HEK293 (cell line): ENCODE results near the gene ADAMTS10.
A peak's percentile ranks its signal among the peaks of the same experiment; 100 is the strongest.

ENCODE experiments used
- CTCF ChIA-PET: fragments of 350-600 bp; formaldehyde crosslinking; extraction: SDS; loops from one replicate; lab custom pipeline; 2021; ENCODE audit warnings: antibody characterized with exemption; lab: Yijun Ruan, JAX
- POLR2A ChIA-PET: fragments of 300-600 bp; formaldehyde crosslinking; extraction: SDS; loops from one replicate; lab custom pipeline; 2020; ENCODE audit warnings: antibody characterized with exemption, inconsistent platforms; lab: Yijun Ruan, JAX
- H3K27ac ChIP-seq: fragments of 200-500 bp; sonication (Bioruptor generic); 2 replicates; pipeline ENCODE4 v1.5.1; 2014; ENCODE audit warnings: low read depth, low read length, control low read depth, inconsistent platforms; ENCODE audit errors: extremely low read depth
- H3K36me3 ChIP-seq, 2 experiments: fragments of 200-500 bp in 1 of 2; sonication (Bioruptor generic) in 1 of 2; 1 replicate in 1 of 2; 2 replicates in 1 of 2; pipeline ENCODE4 v1.5.1; 2014 to 2017; ENCODE audit warnings: inconsistent platforms in 2 of 2, low read length in 2 of 2; ENCODE audit not compliant: control insufficient read depth in 2 of 2, insufficient read depth in 1 of 2
- H3K4me1 ChIP-seq: fragments of 200-500 bp; sonication (Bioruptor generic); 2 replicates; pipeline ENCODE4 v1.5.1; 2014; ENCODE audit warnings: mild to moderate bottlenecking, low read length, inconsistent platforms; ENCODE audit not compliant: control insufficient read depth, insufficient read depth
- H3K4me3 ChIP-seq: 2 replicates; pipeline ENCODE4 v1.5.1; 2011; ENCODE audit warnings: low read depth, mild to moderate bottlenecking, control low read depth, low read length, moderate library complexity
- H3K9me3 ChIP-seq: fragments of 200-500 bp; sonication (Bioruptor generic); 2 replicates; pipeline ENCODE4 v1.5.1; 2014; ENCODE audit warnings: low read depth, low read length, inconsistent platforms; ENCODE audit not compliant: control insufficient read depth, insufficient read depth
- EGR2 ChIP-seq: fragments of 450-650 bp; formaldehyde crosslinking; IDR thresholded peaks from 2 replicates; pipeline ENCODE4 v1.5.1; 2016; ENCODE audit warnings: low read depth, missing biosample characterization, missing genetic modification characterization
- GFI1B ChIP-seq: fragments of 450-650 bp; formaldehyde crosslinking; IDR thresholded peaks from 2 replicates; pipeline ENCODE4 v1.5.1; 2016; ENCODE audit warnings: missing biosample characterization, missing genetic modification characterization
- KLF1 ChIP-seq: fragments of 450-650 bp; formaldehyde crosslinking; IDR thresholded peaks from 2 replicates; pipeline ENCODE4 v1.5.1; 2016; ENCODE audit warnings: missing biosample characterization, missing genetic modification characterization
- MZF1 ChIP-seq: fragments of 450-650 bp; formaldehyde crosslinking; IDR thresholded peaks from 2 replicates; pipeline ENCODE4 v1.5.1; 2017; ENCODE audit warnings: missing biosample characterization, missing genetic modification characterization, borderline replicate concordance
- SP7 ChIP-seq: fragments of 450-650 bp; formaldehyde crosslinking; IDR thresholded peaks from 2 replicates; pipeline ENCODE4 v1.5.1; 2016; ENCODE audit warnings: missing biosample characterization, missing genetic modification characterization
- ZBTB17 ChIP-seq: fragments of 450-650 bp; formaldehyde crosslinking; IDR thresholded peaks from 2 replicates; pipeline ENCODE4 v1.5.1; 2016; ENCODE audit warnings: missing biosample characterization, missing genetic modification characterization
- ZBTB48 ChIP-seq: fragments of 450-650 bp; formaldehyde crosslinking; IDR thresholded peaks from 2 replicates; pipeline ENCODE4 v1.5.1; 2016; ENCODE audit warnings: missing biosample characterization, missing genetic modification characterization
- ZBTB8A ChIP-seq: fragments of 450-650 bp; formaldehyde crosslinking; IDR thresholded peaks from 2 replicates; pipeline ENCODE4 v1.5.1; 2016; ENCODE audit warnings: missing biosample characterization, missing genetic modification characterization
- ZFP41 ChIP-seq: fragments of 450-650 bp; formaldehyde crosslinking; IDR thresholded peaks from 2 replicates; pipeline ENCODE4 v1.5.1; 2016; ENCODE audit warnings: missing biosample characterization, missing genetic modification characterization, borderline replicate concordance
- ZNF138 ChIP-seq: fragments of 450-650 bp; formaldehyde crosslinking; IDR thresholded peaks from 2 replicates; pipeline ENCODE4 v1.5.1; 2016; ENCODE audit warnings: missing biosample characterization, missing genetic modification characterization, borderline replicate concordance
- ZNF223 ChIP-seq: fragments of 450-650 bp; formaldehyde crosslinking; IDR thresholded peaks from 2 replicates; pipeline ENCODE4 v1.5.1; 2016; ENCODE audit warnings: missing biosample characterization, missing genetic modification characterization
- ZNF311 ChIP-seq: fragments of 450-650 bp; formaldehyde crosslinking; IDR thresholded peaks from 2 replicates; pipeline ENCODE4 v1.5.1; 2017; ENCODE audit warnings: missing biosample characterization, missing genetic modification characterization, borderline replicate concordance
- ZNF391 ChIP-seq: fragments of 450-650 bp; formaldehyde crosslinking; IDR thresholded peaks from 2 replicates; pipeline ENCODE4 v1.5.1; 2016; ENCODE audit warnings: low read depth, missing biosample characterization, missing genetic modification characterization, borderline replicate concordance
- ZNF600 ChIP-seq: fragments of 450-650 bp; formaldehyde crosslinking; IDR thresholded peaks from 2 replicates; pipeline ENCODE4 v1.5.1; 2016; ENCODE audit warnings: missing biosample characterization, missing genetic modification characterization
- ZNF654 ChIP-seq: fragments of 450-650 bp; formaldehyde crosslinking; IDR thresholded peaks from 2 replicates; pipeline ENCODE4 v1.5.1; 2016; ENCODE audit warnings: low read depth, missing biosample characterization, missing genetic modification characterization
- ZNF76 ChIP-seq: fragments of 450-650 bp; formaldehyde crosslinking; IDR thresholded peaks from 2 replicates; pipeline ENCODE4; 2016; ENCODE audit warnings: low read depth, missing biosample characterization, missing genetic modification characterization, borderline replicate concordance
- ZNF843 ChIP-seq: fragments of 450-650 bp; formaldehyde crosslinking; IDR thresholded peaks from 2 replicates; pipeline ENCODE4 v1.5.1; 2016; ENCODE audit warnings: missing biosample characterization, missing genetic modification characterization
- TF ChIP-seq, protein P1 (sequence below): fragments of 450-650 bp; formaldehyde crosslinking; IDR thresholded peaks from 2 replicates; pipeline ENCODE4 v1.5.1; 2016; ENCODE audit warnings: missing biosample characterization, missing genetic modification characterization
- TF ChIP-seq, protein P2 (sequence below): fragments of 450-650 bp; formaldehyde crosslinking; IDR thresholded peaks from 2 replicates; pipeline ENCODE4 v1.5.1; 2017; ENCODE audit warnings: missing biosample characterization, missing genetic modification characterization
- TF ChIP-seq, protein P3 (sequence below): fragments of 450-650 bp; formaldehyde crosslinking; IDR thresholded peaks from 2 replicates; pipeline ENCODE4 v1.5.1; 2017; ENCODE audit warnings: missing biosample characterization, mild to moderate bottlenecking, missing genetic modification characterization, moderate library complexity
- TF ChIP-seq, protein P4 (sequence below): fragments of 450-650 bp; formaldehyde crosslinking; IDR thresholded peaks from 2 replicates; pipeline ENCODE4 v1.5.1; 2016; ENCODE audit warnings: missing biosample characterization, missing genetic modification characterization
- TF ChIP-seq, protein P5 (sequence below): fragments of 450-650 bp; formaldehyde crosslinking; IDR thresholded peaks from 2 replicates; pipeline ENCODE4 v1.5.1; 2017; ENCODE audit warnings: missing biosample characterization, missing genetic modification characterization
- TF ChIP-seq, protein P6 (sequence below): fragments of 450-650 bp; formaldehyde crosslinking; IDR thresholded peaks from 2 replicates; pipeline ENCODE4 v1.5.1; 2016; ENCODE audit warnings: missing biosample characterization, missing genetic modification characterization
- TF ChIP-seq, protein P7 (sequence below): fragments of 450-650 bp; formaldehyde crosslinking; IDR thresholded peaks from 2 replicates; pipeline ENCODE4 v1.5.1; 2016; ENCODE audit warnings: missing biosample characterization, missing genetic modification characterization

ADAMTS10 gene

DNA sequence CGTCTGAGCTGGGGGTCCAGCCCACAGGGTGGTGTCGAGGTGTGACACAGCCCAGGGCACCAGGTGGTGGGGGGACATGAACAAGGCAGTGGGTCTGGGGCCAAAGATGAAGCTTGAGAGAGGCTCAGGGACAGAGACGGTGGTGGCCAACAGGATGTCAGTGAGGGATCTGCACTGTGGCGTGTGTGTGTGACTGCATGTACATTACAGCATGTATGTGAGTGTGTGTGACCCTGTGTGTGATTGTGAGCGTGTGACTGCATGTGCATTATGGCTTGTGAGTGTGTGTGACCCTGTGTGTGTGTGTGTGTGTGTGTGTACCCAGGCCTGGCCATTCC is 1.6 kb downstream of the ADAMTS10 start (continued):
- TF ChIP-seq, protein P1, sequence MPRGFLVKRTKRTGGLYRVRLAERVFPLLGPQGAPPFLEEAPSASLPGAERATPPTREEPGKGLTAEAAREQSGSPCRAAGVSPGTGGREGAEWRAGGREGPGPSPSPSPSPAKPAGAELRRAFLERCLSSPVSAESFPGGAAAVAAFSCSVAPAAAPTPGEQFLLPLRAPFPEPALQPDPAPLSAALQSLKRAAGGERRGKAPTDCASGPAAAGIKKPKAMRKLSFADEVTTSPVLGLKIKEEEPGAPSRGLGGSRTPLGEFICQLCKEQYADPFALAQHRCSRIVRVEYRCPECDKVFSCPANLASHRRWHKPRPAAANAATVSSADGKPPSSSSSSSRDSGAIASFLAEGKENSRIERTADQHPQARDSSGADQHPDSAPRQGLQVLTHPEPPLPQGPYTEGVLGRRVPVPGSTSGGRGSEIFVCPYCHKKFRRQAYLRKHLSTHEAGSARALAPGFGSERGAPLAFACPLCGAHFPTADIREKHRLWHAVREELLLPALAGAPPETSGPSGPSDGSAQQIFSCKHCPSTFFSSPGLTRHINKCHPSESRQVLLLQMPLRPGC (tag by site-specific recombination), result 0 out of 2 replicates have a peak, but pooled peaks have one; percentile 26
- TF ChIP-seq, protein P2, sequence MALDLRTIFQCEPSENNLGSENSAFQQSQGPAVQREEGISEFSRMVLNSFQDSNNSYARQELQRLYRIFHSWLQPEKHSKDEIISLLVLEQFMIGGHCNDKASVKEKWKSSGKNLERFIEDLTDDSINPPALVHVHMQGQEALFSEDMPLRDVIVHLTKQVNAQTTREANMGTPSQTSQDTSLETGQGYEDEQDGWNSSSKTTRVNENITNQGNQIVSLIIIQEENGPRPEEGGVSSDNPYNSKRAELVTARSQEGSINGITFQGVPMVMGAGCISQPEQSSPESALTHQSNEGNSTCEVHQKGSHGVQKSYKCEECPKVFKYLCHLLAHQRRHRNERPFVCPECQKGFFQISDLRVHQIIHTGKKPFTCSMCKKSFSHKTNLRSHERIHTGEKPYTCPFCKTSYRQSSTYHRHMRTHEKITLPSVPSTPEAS, result peak; percentile 95
- TF ChIP-seq ZNF76 (tag by site-specific recombination) (no peak), MZF1 (tag by site-specific recombination) (no peak), ZNF138 (tag by site-specific recombination) (no peak), ZNF391 (tag by site-specific recombination) (no peak), ZNF600 (tag by site-specific recombination) (peak; percentile 20; the same call in 1 of the 2 replicates), ZBTB48 (0 out of 2 replicates have a peak, but pooled peaks have one; percentile 36), GFI1B (tag by site-specific recombination) (no peak)
- TF ChIP-seq, protein P3, sequence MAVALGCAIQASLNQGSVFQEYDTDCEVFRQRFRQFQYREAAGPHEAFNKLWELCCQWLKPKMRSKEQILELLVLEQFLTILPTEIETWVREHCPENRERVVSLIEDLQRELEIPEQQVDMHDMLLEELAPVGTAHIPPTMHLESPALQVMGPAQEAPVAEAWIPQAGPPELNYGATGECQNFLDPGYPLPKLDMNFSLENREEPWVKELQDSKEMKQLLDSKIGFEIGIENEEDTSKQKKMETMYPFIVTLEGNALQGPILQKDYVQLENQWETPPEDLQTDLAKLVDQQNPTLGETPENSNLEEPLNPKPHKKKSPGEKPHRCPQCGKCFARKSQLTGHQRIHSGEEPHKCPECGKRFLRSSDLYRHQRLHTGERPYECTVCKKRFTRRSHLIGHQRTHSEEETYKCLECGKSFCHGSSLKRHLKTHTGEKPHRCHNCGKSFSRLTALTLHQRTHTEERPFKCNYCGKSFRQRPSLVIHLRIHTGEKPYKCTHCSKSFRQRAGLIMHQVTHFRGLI, result peak; percentile 12; the same call in 1 of the 2 replicates
- TF ChIP-seq, protein P4, sequence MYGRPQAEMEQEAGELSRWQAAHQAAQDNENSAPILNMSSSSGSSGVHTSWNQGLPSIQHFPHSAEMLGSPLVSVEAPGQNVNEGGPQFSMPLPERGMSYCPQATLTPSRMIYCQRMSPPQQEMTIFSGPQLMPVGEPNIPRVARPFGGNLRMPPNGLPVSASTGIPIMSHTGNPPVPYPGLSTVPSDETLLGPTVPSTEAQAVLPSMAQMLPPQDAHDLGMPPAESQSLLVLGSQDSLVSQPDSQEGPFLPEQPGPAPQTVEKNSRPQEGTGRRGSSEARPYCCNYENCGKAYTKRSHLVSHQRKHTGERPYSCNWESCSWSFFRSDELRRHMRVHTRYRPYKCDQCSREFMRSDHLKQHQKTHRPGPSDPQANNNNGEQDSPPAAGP, result peak; percentile 62

DNA sequence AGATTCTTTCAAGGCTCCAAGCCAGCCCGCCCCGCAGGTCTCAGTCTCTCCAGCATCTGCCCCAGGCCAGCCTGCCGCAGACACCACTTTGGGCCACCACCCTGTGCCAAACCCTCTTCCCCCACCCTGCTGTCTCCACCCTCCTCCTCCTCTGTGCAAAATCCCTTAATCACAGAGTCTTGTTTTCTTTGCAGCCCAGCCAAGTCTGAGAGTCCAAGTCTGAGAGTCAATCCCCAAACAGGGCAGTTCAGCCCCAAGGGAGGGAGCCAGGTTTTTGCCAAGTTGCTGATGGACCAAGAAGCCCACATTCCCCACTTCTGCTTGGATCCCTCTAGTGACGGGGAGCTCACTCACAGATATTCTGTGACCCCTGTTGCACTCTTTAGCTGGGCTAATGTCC is 3.1 kb downstream of the ADAMTS10 start:
- CTCF ChIA-PET, result interaction anchor here (0.6 to 1.1 kb wide), 5 partner anchors 16 to 193 kb away, joined by 3 to 5 read pairs (median 4); no protein-coding TSS in a partner anchor
- no peaks in the 10 kb centered on the region for H3K9me3 ChIP-seq
- POLR2A ChIA-PET, result no interaction called here

More for the DNA sequence above, 3.1 kb downstream of the ADAMTS10 start:
- peaks cover 0 to 7% of the 10 kb centered on the region in 2 experiments; a peak in 2 of 3 replicates for H3K36me3 ChIP-seq
- H3K4me3 ChIP-seq, result no peak overlapping the region
- TF ChIP-seq, protein P5, sequence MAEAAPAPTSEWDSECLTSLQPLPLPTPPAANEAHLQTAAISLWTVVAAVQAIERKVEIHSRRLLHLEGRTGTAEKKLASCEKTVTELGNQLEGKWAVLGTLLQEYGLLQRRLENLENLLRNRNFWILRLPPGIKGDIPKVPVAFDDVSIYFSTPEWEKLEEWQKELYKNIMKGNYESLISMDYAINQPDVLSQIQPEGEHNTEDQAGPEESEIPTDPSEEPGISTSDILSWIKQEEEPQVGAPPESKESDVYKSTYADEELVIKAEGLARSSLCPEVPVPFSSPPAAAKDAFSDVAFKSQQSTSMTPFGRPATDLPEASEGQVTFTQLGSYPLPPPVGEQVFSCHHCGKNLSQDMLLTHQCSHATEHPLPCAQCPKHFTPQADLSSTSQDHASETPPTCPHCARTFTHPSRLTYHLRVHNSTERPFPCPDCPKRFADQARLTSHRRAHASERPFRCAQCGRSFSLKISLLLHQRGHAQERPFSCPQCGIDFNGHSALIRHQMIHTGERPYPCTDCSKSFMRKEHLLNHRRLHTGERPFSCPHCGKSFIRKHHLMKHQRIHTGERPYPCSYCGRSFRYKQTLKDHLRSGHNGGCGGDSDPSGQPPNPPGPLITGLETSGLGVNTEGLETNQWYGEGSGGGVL (tag by site-specific recombination), result peak; percentile 65
- peak; percentile 95 for TF ChIP-seq ZBTB8A (tag by site-specific recombination)
- peak; percentile 99 for TF ChIP-seq KLF1 (tag by site-specific recombination)
- no peak for TF ChIP-seq ZNF223 (tag by site-specific recombination)
- peak; percentile 51 for TF ChIP-seq SP7 (tag by site-specific recombination)
- no peak for TF ChIP-seq ZNF311
- peak; percentile 92 for TF ChIP-seq MZF1 (tag by site-specific recombination)
- TF ChIP-seq ZNF654 (tag by site-specific recombination), result no peak
- TF ChIP-seq ZNF843, result 0 out of 2 replicates have a peak, but pooled peaks have one; percentile 14
- TF ChIP-seq, protein P6, sequence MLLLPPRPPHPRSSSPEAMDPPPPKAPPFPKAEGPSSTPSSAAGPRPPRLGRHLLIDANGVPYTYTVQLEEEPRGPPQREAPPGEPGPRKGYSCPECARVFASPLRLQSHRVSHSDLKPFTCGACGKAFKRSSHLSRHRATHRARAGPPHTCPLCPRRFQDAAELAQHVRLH (tag by site-specific recombination), result peak; percentile 86
- TF ChIP-seq, protein P4, result peak; percentile 88; the same call in 1 of the 2 replicates
- 0 out of 2 replicates have a peak, but pooled peaks have one; percentile 42 for TF ChIP-seq EGR2 (tag by site-specific recombination)
- TF ChIP-seq, protein P7, sequence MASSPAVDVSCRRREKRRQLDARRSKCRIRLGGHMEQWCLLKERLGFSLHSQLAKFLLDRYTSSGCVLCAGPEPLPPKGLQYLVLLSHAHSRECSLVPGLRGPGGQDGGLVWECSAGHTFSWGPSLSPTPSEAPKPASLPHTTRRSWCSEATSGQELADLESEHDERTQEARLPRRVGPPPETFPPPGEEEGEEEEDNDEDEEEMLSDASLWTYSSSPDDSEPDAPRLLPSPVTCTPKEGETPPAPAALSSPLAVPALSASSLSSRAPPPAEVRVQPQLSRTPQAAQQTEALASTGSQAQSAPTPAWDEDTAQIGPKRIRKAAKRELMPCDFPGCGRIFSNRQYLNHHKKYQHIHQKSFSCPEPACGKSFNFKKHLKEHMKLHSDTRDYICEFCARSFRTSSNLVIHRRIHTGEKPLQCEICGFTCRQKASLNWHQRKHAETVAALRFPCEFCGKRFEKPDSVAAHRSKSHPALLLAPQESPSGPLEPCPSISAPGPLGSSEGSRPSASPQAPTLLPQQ, result no peak
- TF ChIP-seq ZBTB17 (tag by site-specific recombination), result no peak
- no peak for TF ChIP-seq ZFP41 (tag by site-specific recombination)
- TF ChIP-seq ZBTB48, result peak; percentile 48; the same call in 1 of the 2 replicates
- H3K27ac ChIP-seq, result no peak overlapping the region
- no peaks in the 10 kb centered on the region for H3K4me1 ChIP-seq
